Naive thymus-derived CD4-positive, alpha-beta T cell (primary cell): ENCODE measurements around the gene ALG10B. TPM values are rescaled to one million over a fixed set of nuclear protein-coding genes. Genes with fewer than 3 reads are reported as not detected.
"Not testable (repeated sequence)": the region's sequence is repeated elsewhere in the genome, so short reads cannot be mapped to it uniquely, and the experiment has no call there.

Experiments used
- ATAC-seq: fragments of 150-1000 bp; cut with Tn5 transposase; 2 replicates; pipeline ENCODE4 v1.10.0; 2021; ENCODE audit warnings: mild to moderate bottlenecking, moderate library complexity
- CTCF ChIA-PET: fragments of 350-600 bp; sonication (Branson Sonifier 250); formaldehyde crosslinking; loops from one replicate; lab custom pipeline; 2021; ENCODE audit warnings: antibody characterized with exemption; lab: Charles Lee
- POLR2A ChIA-PET: fragments of 350-600 bp; sonication (Branson Sonifier 250); formaldehyde crosslinking; loops from one replicate; lab custom pipeline; 2021; ENCODE audit warnings: antibody characterized with exemption, inconsistent platforms; lab: Charles Lee
- DNase-seq, 9 donors: peaks; one replicate each; pipeline versions ENCODE4 v3.0.0 to v3.0.0-alpha.2; 2020 to 2022; ENCODE audit warnings: mixed read lengths in 1 of 9
- H3K27ac ChIP-seq: one replicate; pipeline ENCODE4 v1.7.0; 2013; ENCODE audit warnings: mild to moderate bottlenecking, low read depth, low read length, moderate library complexity
- H3K27me3 ChIP-seq, 2 donors: one replicate each; pipeline ENCODE4 v1.7.0; 2013; ENCODE audit warnings: low read length in 2 of 2, mild to moderate bottlenecking in 2 of 2, moderate library complexity in 2 of 2; ENCODE audit not compliant: control insufficient read depth in 2 of 2, insufficient read depth in 2 of 2
- H3K36me3 ChIP-seq, 3 experiments: 1 replicate in 2 of 3; 2 replicates in 1 of 3; pipeline ENCODE4 v1.7.0; 2013; ENCODE audit warnings: low read length in 3 of 3, mild to moderate bottlenecking in 3 of 3, moderate library complexity in 1 of 3; ENCODE audit not compliant: insufficient read depth in 3 of 3, control insufficient read depth in 2 of 3
- H3K4me1 ChIP-seq, 2 donors: one replicate each; pipeline ENCODE4 v1.7.0; 2013; ENCODE audit warnings: low read length in 2 of 2, mild to moderate bottlenecking in 2 of 2, moderate library complexity in 1 of 2; ENCODE audit not compliant: control insufficient read depth in 2 of 2, insufficient read depth in 2 of 2
- H3K4me3 ChIP-seq: 2 replicates; pipeline ENCODE4 v1.7.0; 2013; ENCODE audit warnings: mild to moderate bottlenecking, low read length
- H3K9me3 ChIP-seq, 3 experiments: 1 replicate in 2 of 3; 2 replicates in 1 of 3; pipeline ENCODE4 v1.7.0; 2013; ENCODE audit warnings: low read length in 3 of 3; ENCODE audit not compliant: control insufficient read depth in 2 of 3
- H3K27ac Mint-ChIP-seq, 9 donors: one replicate each; pipeline ENCODE4 v1.8.0; 2020 to 2022; ENCODE audit warnings: mixed read lengths in 9 of 9, mild to moderate bottlenecking in 8 of 9, moderate library complexity in 5 of 9, inconsistent platforms in 2 of 9
- H3K27me3 Mint-ChIP-seq, 5 donors: one replicate each; pipeline ENCODE4 v1.8.0; 2021 to 2022; ENCODE audit warnings: mixed read lengths in 5 of 5, mild to moderate bottlenecking in 1 of 5
- H3K36me3 Mint-ChIP-seq, 5 donors: one replicate each; pipeline ENCODE4 v1.8.0; 2020 to 2022; ENCODE audit warnings: mixed read lengths in 5 of 5, mild to moderate bottlenecking in 3 of 5, inconsistent platforms in 1 of 5
- H3K4me1 Mint-ChIP-seq, 7 donors: one replicate each; pipeline ENCODE4 v1.8.0; 2020 to 2022; ENCODE audit warnings: mixed read lengths in 7 of 7, mild to moderate bottlenecking in 3 of 7, inconsistent platforms in 1 of 7
- H3K4me3 Mint-ChIP-seq, 10 donors: one replicate each; pipeline ENCODE4 v1.8.0; 2020 to 2022; ENCODE audit warnings: mild to moderate bottlenecking in 10 of 10, mixed read lengths in 10 of 10, moderate library complexity in 6 of 10, inconsistent platforms in 2 of 10
- H3K9me3 Mint-ChIP-seq, 11 donors: one replicate each; pipeline ENCODE4 v1.8.0; 2020 to 2022; ENCODE audit warnings: mixed read lengths in 11 of 11, mild to moderate bottlenecking in 4 of 11, inconsistent platforms in 1 of 11, moderate library complexity in 1 of 11
- intact Hi-C, 2 donors: fragments of 100-400 bp; cut with micrococcal nuclease; formaldehyde crosslinking; loops; one replicate each; pipeline ENCODE4 v1.15.1; 2023
- polyA plus RNA-seq, 2 donors: library from polyadenylated mRNA; unstranded; fragments of 300-500 nt; fragmentation: Illumina TruSeq; gene quantifications; one replicate each; pipeline ENCODE4 v1.2.3, GENCODE V29; 2021
- total RNA-seq, 6 experiments: library from RNA in 5 of 6; stranded (reverse) in 5 of 6; gene quantifications; 1 replicate in 5 of 6; 2 replicates in 1 of 6; pipeline ENCODE4 v1.2.3 and lab custom pipeline; 2021 to 2026

ALG10B gene
- total and polyA plus RNA-seq, 7 experiments from 2014 or later, result 0.29 to 17.1 (median 11.8) TPM

DNA sequence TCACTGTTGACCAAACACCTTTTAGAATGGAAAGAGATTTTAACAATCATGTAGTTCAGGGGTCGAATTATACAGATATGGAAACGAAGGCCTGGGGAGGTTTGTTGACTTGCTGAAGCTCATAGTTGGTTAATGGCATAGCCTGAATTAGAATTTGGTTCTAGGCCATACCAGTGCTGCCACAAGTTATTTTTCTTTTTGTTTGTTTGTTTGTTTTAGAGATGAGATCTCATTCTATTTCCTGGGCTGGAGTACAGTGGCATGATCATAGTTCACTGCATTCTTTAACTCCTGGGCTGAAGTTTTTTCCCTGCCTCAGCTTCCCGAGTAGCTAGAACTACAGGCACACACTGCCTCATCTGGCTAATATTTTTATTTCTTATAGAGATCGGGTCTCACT lies 25.4 kb upstream of the ALG10B start:
- no peaks in the 10 kb centered on the region for H3K36me3 Mint-ChIP-seq
- peaks cover 0 to 17% (median 5%) of the 10 kb centered on the region in 5 donors for H3K27me3 Mint-ChIP-seq
- H3K4me3 Mint-ChIP-seq, result no peak overlapping the region
- Histone ChIP-seq H3K27me3 (no peaks in the 10 kb centered on the region), H3K36me3 (no peaks in the 10 kb centered on the region), H3K4me1 (no peaks in the 10 kb centered on the region), H3K4me3 (no peak overlapping the region), H3K9me3 (no peaks in the 10 kb centered on the region), H3K27ac (no peak overlapping the region)
- H3K9me3 Mint-ChIP-seq, result peaks cover 0 to 8% (median 0%) of the 10 kb centered on the region in 11 donors
- intact Hi-C loops, result no loop called here
- no peaks in the 10 kb centered on the region for H3K4me1 Mint-ChIP-seq
- no peak for ATAC-seq
- no peak for DNase-seq
- ChIA-PET CTCF (no interaction called here), POLR2A (no interaction called here)
- no peak overlapping the region for H3K27ac Mint-ChIP-seq

DNA sequence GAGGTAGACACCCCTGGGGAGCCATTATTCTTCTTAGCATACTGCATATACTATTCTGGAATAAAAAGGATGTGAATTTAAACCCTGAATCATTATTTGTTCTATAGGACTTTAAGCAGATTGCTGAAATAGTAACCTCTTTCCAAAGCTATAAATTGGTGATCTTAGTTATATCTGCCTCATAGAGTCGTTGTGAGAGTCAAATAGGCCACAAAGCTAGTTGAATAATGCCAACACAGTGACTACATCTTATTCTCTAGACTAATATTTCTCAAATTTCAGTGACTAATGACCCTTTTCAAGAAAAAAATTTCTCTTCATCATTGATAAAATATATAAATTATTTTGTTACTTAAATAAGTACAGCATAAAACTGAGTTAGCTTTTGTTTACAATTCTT lies 13.6 kb upstream of the ALG10B start:
- H3K27me3 ChIP-seq, DNase-seq, POLR2A ChIA-PET: not testable (repeated sequence)

DNA sequence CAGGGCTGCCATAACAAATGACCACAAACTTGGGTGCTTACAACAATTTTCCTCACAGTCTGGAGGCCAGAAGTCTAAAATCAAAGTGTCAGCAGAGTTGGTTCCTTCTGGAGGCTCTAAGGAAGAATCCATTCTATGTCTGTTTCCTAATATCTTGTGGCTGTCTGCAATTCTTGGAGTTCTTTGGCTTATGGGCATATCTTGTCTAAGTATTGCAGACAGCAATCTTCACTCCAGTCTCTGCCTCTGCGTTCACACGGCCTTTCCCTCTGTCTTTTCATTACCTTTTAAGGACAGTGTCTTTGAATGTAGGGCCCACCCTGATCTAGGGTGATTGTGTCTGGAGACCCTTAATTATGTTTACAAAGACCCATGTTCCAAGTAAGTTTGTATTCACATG lies 5.4 kb downstream of the ALG10B start:
- H3K36me3 ChIP-seq, DNase-seq, H3K27me3 ChIP-seq, intact Hi-C loops, H3K4me3 ChIP-seq, H3K9me3 ChIP-seq, ATAC-seq, CTCF ChIA-PET, H3K27ac ChIP-seq, H3K27ac Mint-ChIP-seq, POLR2A ChIA-PET, H3K27me3 Mint-ChIP-seq, H3K4me3 Mint-ChIP-seq, H3K9me3 Mint-ChIP-seq, H3K4me1 ChIP-seq: not testable (repeated sequence)
- peaks cover 10 to 38% (median 26%) of the 10 kb centered on the region in 7 donors for H3K4me1 Mint-ChIP-seq
- peaks cover 4 to 24% (median 5%) of the 10 kb centered on the region in 5 donors for H3K36me3 Mint-ChIP-seq

More for the DNA sequence above, 13.6 kb upstream of the ALG10B start:
- H3K36me3 Mint-ChIP-seq, H3K36me3 ChIP-seq, H3K27ac ChIP-seq, CTCF ChIA-PET, H3K4me3 ChIP-seq, intact Hi-C loops, H3K4me3 Mint-ChIP-seq, ATAC-seq, H3K27ac Mint-ChIP-seq, H3K4me1 ChIP-seq, H3K9me3 ChIP-seq, H3K4me1 Mint-ChIP-seq: not testable (repeated sequence)
- Mint-ChIP-seq H3K27me3 (peaks cover 0 to 18% (median 14%) of the 10 kb centered on the region in 5 donors), H3K9me3 (peaks cover 3 to 26% (median 11%) of the 10 kb centered on the region in 11 donors)

DNA sequence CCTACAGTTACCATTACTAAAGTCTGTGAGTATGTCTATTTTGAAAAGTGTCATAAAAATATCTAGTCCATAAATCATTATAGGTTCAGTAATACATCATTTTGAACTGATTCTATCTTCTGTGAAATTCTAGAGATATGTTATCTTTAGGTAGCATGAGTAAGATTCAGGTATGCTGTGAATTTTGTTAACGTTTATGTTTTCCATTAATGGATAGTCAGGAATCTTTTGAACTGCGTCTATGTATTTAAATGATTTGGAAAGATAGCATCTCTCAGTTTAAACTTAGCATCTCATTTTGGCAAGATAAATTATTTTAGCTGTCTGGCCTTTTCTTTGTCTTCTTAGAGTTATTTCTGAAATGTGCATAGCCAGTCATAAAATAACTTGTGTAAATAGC lies 8.3 kb downstream of the ALG10B start:
- ChIA-PET POLR2A (interaction anchor here (0.6 kb wide), 1 partner anchor 73 kb away, joined by 3 read pairs; no protein-coding TSS in a partner anchor), CTCF (no interaction called here)
- Mint-ChIP-seq H3K27ac (no peak overlapping the region), H3K27me3 (no peaks in the 10 kb centered on the region), H3K9me3 (no peaks in the 10 kb centered on the region), H3K36me3 (peaks cover 0 to 17% (median 3%) of the 10 kb centered on the region in 5 donors), H3K4me1 (peaks cover 0 to 13% (median 4%) of the 10 kb centered on the region in 7 donors), H3K4me3 (no peak overlapping the region)
- ATAC-seq (no peak), DNase-seq (no peak)
- no peak overlapping the region for H3K4me3 ChIP-seq
- no peaks in the 10 kb centered on the region for H3K36me3 ChIP-seq
- intact Hi-C loops, result no loop called here
- no peaks in the 10 kb centered on the region for H3K4me1 ChIP-seq
- no peaks in the 10 kb centered on the region for H3K27me3 ChIP-seq
- H3K27ac ChIP-seq, result no peak overlapping the region
- H3K9me3 ChIP-seq, result no peaks in the 10 kb centered on the region

DNA sequence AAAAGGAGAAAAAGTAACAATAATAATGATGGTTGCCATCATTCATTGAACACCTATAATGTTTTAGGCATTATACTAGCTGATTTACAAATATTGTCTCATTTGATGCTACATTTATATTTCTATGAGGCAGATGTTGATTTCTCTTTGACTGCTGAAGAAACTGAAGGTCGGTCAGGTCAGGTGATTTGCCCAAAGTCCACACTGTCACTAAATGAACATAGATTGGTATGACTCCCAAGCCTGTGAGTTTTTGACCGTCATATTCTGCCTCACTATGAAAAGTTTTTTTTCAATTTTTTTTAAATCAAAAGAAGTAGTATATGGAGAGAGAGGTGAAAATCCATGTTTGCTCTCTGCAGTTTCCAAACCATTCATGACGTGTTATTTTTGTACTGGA lies 10.8 kb downstream of the ALG10B start:
- intact Hi-C loops, result no loop called here
- H3K36me3 Mint-ChIP-seq, result peaks cover 0 to 23% (median 10%) of the 10 kb centered on the region in 5 donors
- no peaks in the 10 kb centered on the region for H3K9me3 Mint-ChIP-seq
- no peaks in the 10 kb centered on the region for H3K36me3 ChIP-seq
- no peaks in the 10 kb centered on the region for H3K27me3 Mint-ChIP-seq
- no peaks in the 10 kb centered on the region for H3K9me3 ChIP-seq
- H3K27ac Mint-ChIP-seq, result no peak overlapping the region
- no peaks in the 10 kb centered on the region for H3K27me3 ChIP-seq
- peaks cover 0 to 5% (median 2%) of the 10 kb centered on the region in 7 donors for H3K4me1 Mint-ChIP-seq
- no peak overlapping the region for H3K4me3 Mint-ChIP-seq
- DNase-seq, result no peak
- H3K4me3 ChIP-seq, result no peak overlapping the region
- ChIA-PET POLR2A (no interaction called here), CTCF (interaction anchor here (0.6 to 1.6 kb wide), 3 partner anchors 203 to 946 kb away, joined by 3 to 9 read pairs (median 4); no protein-coding TSS in a partner anchor)
- H3K27ac ChIP-seq, result no peak overlapping the region
- ATAC-seq, result no peak
- H3K4me1 ChIP-seq, result no peaks in the 10 kb centered on the region

DNA sequence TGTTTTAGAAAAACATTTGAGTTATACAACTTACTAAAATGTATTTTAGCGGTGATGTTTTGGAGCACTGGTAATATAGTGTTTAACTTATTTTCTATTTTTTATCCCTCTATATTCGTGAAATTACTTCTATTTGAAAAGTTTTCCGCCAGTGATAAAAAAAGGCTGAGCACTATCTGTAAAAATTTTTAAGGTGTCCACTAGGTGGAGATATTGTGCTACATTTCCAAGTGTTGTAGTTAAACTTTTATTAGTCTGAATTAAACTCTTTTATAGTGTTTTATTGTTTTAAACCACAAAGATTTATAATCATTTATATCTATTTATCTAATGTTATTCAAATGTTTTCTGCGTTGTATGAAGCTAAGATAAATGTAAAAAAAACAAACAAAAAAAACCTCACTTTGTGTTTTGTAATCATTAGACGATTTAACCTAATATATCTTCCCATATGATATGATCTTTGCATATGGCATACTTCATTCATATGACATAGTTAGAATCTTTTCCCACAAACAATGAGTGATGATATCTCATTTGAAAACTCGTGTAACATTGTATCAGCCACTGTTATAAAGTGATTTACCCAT lies 11.8 kb downstream of the ALG10B start:
- intact Hi-C loops, result loop anchor here (1.0 to 2.0 kb wide), 3 partner anchors 12 to 944 kb away; partner anchors contain the start of gene ALG10B (in 1 of the 2)
- Histone ChIP-seq H3K4me3 (no peak overlapping the region), H3K36me3 (no peaks in the 10 kb centered on the region), H3K9me3 (no peaks in the 10 kb centered on the region), H3K27me3 (no peaks in the 10 kb centered on the region), H3K27ac (no peak overlapping the region), H3K4me1 (no peaks in the 10 kb centered on the region)
- ChIA-PET CTCF (interaction anchor here (0.6 to 1.6 kb wide), 3 partner anchors 204 to 945 kb away, joined by 3 to 9 read pairs (median 4); no protein-coding TSS in a partner anchor), POLR2A (no interaction called here)
- DNase-seq (peak in 6 of 9 donors; percentile 9 to 43 (median 34)), ATAC-seq (peak; percentile 46)
- Mint-ChIP-seq H3K27me3 (no peaks in the 10 kb centered on the region), H3K36me3 (peaks cover 0 to 23% (median 10%) of the 10 kb centered on the region in 5 donors), H3K4me3 (no peak overlapping the region), H3K9me3 (no peaks in the 10 kb centered on the region), H3K4me1 (peaks cover 0 to 5% (median 0%) of the 10 kb centered on the region in 7 donors), H3K27ac (no peak overlapping the region)

DNA sequence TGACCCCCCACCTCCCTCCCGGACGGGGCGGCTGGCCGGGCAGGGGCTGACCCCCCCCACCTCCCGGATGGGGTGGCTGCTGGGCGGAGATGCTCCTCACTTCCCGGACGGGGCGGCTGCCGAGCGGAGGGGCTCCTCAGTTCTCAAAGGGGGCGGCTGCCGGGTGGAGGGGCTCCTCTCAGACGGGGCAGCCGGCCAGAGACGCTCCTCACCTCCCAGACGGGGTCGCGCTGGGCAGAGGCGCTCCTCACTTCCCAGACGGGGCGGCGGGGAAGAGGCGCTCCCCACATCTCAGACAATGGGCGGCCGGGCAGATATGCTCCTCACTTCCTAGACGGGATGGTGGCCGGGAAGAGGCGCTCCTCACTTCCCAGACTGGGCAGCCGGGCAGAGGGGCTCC lies 13.8 kb downstream of the ALG10B start:
- H3K27me3 ChIP-seq, H3K36me3 ChIP-seq, intact Hi-C loops, H3K27ac ChIP-seq, H3K27me3 Mint-ChIP-seq, ATAC-seq, H3K9me3 ChIP-seq, H3K4me1 Mint-ChIP-seq, H3K4me3 Mint-ChIP-seq, CTCF ChIA-PET, H3K4me3 ChIP-seq, H3K4me1 ChIP-seq, H3K27ac Mint-ChIP-seq, POLR2A ChIA-PET, H3K9me3 Mint-ChIP-seq: not testable (repeated sequence)
- H3K36me3 Mint-ChIP-seq, result peaks cover 0 to 13% (median 10%) of the 10 kb centered on the region in 5 donors
- DNase-seq, result peak in 1 of 9 donors; percentile 8
